Erythroblast (primary cell): ENCODE data around the gene LIPG.

Source experiments
- DNase-seq, 2 experiments: peaks; one replicate each; lab custom pipeline; 2025; lab: John Stamatoyannopoulos, UW
- GATA1 ChIP-seq: IDR thresholded peaks from 2 replicates; pipeline ENCODE4 v1.6.1; 2011; ENCODE audit warnings: low read depth, mild to moderate bottlenecking, control low read depth, low read length, moderate library complexity
- POLR2A ChIP-seq: IDR thresholded peaks from 2 replicates; pipeline ENCODE4 v1.6.1; 2011; ENCODE audit warnings: mild to moderate bottlenecking, low read length

The LIPG gene

GRCh38 chr18:49560277-49560623 lies 1.6 kb upstream of the LIPG start:
- DNase-seq: no peak
- TF ChIP-seq GATA1 (no peak), POLR2A (no peak)

DNA sequence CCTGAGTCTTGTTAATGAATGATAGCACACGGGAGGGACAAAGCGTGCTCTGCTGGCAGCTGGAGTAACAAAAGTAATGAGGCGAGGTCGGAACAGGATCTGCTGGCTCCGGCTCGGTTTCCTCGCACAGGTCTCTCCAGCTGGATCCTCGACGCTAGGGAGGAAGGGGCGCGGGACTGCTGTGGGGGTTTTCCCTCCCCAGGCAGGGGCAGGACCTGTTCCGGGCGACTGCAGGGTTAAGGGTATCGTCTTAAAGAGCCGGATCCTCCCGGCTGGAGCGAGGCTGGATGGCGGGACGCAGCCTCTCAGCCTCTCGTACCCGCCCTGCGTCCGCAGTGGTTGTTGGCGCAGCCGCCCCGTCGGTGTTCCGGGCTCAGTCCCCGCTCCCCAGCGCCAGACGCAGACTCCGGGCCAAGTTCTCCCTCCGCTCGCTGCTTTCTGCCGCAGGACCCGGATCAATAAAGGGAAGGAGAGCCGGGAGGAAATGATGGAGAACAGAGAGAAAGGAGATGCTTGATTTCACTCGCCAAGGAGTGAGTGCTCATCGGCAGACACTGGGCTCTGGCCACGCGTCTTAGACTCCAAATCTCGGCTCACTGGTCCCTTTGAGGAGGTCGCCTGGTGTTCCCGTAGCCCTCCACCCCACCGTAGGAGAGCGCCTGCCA lies 1.1 kb upstream of the LIPG start:
- TF ChIP-seq POLR2A (no peak), GATA1 (no peak)
- no peak for DNase-seq

DNA sequence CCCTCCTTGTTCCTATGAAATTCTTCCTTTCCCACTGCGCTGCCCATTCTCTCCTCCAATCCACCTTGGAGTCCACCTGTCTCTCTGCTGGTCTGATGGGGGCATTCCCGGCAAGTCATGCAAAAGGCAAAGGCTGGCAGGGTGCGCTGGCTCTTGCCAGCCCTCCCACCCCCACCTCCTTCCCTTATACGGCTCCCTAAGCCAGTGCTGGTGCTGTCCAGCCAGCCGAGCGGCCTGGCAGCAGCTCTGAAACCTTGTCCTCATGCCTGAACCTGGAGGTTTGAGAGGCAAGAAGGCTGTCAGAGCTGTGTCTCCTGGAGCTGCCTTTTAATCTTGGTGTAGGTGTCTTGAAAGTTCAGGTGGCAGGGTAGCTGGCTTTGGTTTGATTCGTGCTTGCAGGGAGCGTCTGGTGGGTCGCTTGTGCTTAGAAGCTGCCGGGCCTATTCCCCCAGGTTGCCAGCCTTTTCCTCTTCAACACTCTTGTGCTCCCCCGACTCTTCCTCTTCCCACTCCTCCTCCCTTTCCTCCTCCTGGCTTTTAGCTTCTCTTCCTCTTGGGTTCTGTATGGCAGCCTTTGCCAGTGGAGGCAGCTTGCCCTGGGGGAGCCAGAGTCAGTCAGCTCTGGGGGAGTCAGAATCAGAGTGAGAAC lies 748 bp downstream of the LIPG start:
- DNase-seq: no peak
- TF ChIP-seq POLR2A (no peak), GATA1 (no peak)

DNA sequence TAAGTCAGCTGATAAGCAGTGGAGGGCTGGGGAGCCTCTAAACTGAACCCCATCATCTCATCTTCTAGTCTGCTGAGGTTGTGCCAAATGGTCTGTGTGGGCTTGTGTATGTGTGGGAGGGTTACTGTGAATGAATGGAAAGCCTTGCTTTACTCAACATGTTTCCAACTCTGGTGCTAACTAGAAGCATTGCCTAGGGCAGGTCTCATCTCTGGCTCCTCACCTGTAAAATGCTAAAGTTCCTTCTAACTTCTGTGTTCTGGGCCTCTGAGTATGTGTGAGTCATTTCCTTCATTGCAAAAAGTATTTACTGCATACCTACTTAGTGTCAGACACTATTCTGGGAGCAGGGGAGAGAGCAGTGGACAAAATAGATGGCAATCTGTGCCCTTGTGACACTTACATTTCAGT lies 1.3 kb downstream of the LIPG start:
- no peak for DNase-seq
- TF ChIP-seq GATA1: no peak
- TF ChIP-seq POLR2A: no peak

GRCh38 chr18:49563701-49564517 lies 2.1 kb downstream of the LIPG start:
- DNase-seq: no peak
- TF ChIP-seq GATA1: no peak
- no peak for TF ChIP-seq POLR2A

GRCh38 chr18:49564518-49564834 lies 2.6 kb downstream of the LIPG start:
- no peak for TF ChIP-seq POLR2A
- TF ChIP-seq GATA1: no peak
- DNase-seq: no peak

DNA sequence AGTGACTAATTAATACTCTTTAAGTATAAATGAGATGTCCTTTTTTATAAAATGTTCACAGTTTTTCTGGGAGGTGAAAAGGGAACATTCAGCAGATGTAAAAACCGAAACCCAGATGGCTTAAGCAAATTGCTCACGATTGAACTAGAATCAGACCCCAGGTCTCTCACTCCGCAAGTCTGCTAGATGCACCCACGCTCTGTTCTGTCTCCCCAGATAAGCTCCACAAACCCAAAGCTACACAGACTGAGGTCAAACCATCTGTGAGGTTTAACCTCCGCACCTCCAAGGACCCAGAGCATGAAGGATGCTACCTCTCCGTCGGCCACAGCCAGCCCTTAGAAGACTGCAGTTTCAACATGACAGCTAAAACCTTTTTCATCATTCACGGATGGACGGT lies 3.2 kb downstream of the LIPG start:
- TF ChIP-seq POLR2A: no peak
- no peak for TF ChIP-seq GATA1
- DNase-seq: no peak

GRCh38 chr18:49565612-49566011 lies 3.8 kb downstream of the LIPG start:
- DNase-seq: no peak
- no peak for TF ChIP-seq GATA1
- no peak for TF ChIP-seq POLR2A

DNA sequence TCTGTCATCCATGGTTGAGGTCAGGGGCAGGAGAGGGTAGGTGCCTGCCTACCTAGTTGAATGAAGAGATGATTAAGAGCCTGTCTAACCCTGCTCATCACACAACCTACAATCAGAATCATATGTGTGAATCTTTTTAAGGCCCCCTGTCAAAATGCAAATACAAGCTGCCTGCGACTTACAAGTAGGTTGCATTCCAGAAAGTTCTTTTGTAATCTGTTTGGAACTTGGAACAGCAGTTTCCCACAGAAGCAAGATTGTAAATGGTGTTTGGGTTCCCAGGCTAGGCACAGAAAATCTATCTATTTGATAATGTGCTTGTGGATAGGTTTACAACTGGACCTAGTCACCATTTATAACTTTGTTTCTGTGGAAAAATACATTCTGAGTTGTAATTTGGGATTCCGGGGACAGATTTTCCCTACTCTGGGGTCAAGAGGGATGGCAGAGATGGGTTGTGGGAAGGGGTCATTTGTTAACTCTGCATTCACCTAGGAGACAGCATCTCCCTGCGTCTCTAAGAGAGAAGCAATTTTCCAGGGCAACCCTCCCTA lies 4.4 kb downstream of the LIPG start:
- DNase-seq: no peak
- TF ChIP-seq GATA1 (no peak), POLR2A (no peak)

DNA sequence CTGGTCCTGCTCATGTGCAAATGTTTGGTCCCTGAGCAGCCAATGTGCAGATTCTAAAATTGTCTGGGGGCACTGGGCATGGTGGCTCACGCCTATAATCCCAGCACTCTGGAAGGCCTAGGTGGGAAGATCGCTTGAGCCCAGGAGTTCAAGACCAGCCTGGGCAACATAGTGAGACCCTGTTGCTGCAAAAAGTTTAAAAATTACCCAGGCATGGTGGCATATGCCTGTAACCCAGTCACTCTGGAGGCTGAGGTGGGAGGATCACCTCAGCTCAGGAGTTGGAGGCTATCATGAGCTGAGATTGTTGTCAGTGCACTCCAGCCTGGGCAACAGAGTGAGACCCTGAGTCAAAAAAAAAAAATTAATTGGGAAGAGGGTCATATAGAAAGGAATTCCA lies 5.1 kb downstream of the LIPG start:
- no peak for DNase-seq
- no peak for TF ChIP-seq POLR2A
- no peak for TF ChIP-seq GATA1

DNA sequence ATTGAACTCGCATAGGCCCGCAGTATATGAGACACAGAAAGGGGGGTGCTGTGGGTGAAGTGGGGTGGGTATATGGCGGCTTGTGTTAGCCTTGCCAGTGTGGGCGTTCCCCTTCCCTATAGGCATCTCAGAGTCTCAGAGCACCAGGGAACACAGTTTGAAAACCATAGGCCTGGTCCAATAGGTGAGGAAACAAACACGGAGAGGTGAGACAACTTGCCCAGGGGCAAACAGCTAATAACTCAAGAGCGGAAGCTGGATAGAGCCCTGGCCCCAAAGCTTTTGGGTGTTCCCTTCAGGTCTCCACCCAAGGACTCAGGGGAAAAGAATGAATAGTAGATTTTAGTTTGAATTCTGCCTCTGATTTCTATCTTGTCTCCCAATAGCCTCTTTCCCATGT lies 7.9 kb downstream of the LIPG start:
- DNase-seq: no peak
- no peak for TF ChIP-seq POLR2A
- no peak for TF ChIP-seq GATA1

GRCh38 chr18:49570836-49571235 lies 9.0 kb downstream of the LIPG start:
- no peak for DNase-seq
- no peak for TF ChIP-seq GATA1

DNA sequence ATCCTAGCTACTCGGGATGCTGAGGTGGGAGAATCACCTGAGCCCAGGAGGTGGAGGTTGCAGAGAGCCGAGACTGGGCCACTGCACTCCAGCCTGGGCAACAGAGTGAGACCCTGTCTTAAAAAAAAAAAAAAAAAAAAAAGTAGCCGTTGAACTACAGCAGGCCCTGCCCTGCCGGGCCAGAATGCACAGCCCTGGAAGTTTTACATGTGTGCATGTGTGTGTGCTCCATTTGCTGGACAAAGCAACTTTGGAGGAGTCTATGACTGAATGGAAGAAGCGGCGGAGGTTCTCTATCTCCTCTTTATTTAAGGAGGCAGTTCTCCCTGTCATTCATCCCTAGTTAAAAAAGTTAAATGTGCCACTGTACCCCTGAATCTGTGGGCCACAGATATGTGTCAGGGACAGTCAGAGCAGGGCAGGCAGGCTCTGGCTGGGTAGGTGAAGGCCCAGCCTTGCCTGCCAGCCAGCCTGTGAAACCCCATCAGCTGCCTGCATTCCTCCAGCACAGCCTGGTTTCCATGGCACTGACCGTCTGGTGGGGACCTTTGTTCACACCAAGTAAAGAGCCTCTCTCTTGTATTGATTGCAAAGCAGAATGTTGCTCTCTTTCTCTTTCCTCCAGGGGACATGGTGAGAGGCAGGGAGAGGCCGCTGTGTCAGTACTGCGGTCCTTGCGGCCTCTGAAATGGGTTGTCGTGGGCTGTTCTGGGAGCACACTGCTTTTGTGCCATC lies 10.9 kb downstream of the LIPG start:
- no peak for DNase-seq
- TF ChIP-seq POLR2A (no peak), GATA1 (no peak)
